VCaP (cell line): ENCODE measurements around the gene CDC16.

Experiments
- H3K27ac ChIP-seq: fragments of 450-650 bp; 2 replicates; pipeline ENCODE4 v1.5.1; 2017
- CTCF ChIP-seq: fragments of 450-650 bp; conservative IDR thresholded peaks from 2 replicates; pipeline ENCODE4 v1.5.1; 2017; ENCODE audit warnings: mild to moderate bottlenecking, moderate library complexity

CDC16 gene

GRCh38 chr13:114275304-114275703, 40.6 kb downstream of the CDC16 start:
- no peak overlapping the region for H3K27ac ChIP-seq
- TF ChIP-seq CTCF = no peak

GRCh38 chr13:114279146-114279545, 44.4 kb downstream of the CDC16 start:
- peak overlapping the region; percentile 85; the same call in 1 of the 2 replicates for H3K27ac ChIP-seq
- no peak for TF ChIP-seq CTCF

GRCh38 chr13:114279758-114280355, 45.2 kb downstream of the CDC16 start:
- peak overlapping the region; percentile 85 for H3K27ac ChIP-seq
- TF ChIP-seq CTCF = no peak

GRCh38 chr13:114281351-114282040, 46.8 kb downstream of the CDC16 start, which contains the start of gene UPF3A:
UPF3A (plus strand) TSS chr13:114281601; CDS start chr13:114281640, 39 bp downstream.
- H3K27ac ChIP-seq = peak within 1 kb of the TSS; percentile 85
- no peak for TF ChIP-seq CTCF

GRCh38 chr13:114282041-114282670, 47.5 kb downstream of the CDC16 start:
- H3K27ac ChIP-seq = peak overlapping the region; percentile 85
- no peak for TF ChIP-seq CTCF

GRCh38 chr13:114283576-114283975, 48.9 kb downstream of the CDC16 start:
- TF ChIP-seq CTCF = no peak
- H3K27ac ChIP-seq = no peak overlapping the region

- H3K27ac ChIP-seq = no peak overlapping the region
- TF ChIP-seq CTCF = no peak
These were observed 50.0 kb downstream of the CDC16 start for GRCh38 chr13:114284680-114285079.
